ENCODE data around the gene ATP2A1.
"Not testable (repeated sequence)": the region's sequence is repeated elsewhere in the genome, so short reads cannot be mapped to it uniquely, and the experiment has no call there.

Gene ATP2A1

DNA sequence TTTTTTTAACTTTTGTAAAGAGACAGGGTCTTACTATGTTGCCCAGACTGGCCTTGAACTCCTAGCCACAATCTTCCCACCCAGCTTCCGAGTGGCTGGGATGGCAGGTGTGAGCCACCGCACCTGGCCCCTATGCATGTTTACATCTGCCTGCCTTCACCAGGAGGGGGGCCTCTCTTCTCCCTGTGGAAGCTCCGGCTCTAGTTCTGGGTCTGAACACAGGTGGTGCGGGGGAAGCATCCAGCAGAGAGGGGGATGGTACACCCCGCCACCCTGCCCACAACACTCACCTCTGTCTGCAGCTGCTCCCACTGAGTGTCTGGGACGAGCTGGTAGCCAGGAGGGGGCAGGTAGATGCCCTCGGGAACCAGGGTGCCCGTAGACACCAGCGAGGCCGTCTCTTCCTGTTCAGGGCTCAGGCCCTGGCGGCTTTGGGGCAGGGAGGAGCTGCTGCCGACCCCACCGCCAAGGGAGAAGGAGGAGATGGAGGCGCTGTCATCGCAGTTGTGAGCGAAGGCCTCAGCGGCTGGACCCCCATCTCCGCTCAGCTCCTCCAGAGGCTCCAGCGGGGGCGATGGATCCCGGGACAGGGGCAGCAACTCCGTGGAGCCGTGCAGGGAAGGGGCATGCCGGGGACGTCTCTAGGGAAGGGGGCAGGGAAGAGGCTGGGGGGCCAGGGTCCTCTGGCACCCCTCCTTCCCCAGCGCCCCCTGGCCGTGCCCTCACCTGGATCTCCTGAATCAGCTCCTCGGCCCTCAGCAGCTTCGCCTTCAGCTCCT lies 35.8 kb downstream of the ATP2A1 start:
- DNase-seq: no peak

GRCh38 chr16:28915181-28915580 lies 36.9 kb downstream of the ATP2A1 start:
- no peak for DNase-seq

DNA sequence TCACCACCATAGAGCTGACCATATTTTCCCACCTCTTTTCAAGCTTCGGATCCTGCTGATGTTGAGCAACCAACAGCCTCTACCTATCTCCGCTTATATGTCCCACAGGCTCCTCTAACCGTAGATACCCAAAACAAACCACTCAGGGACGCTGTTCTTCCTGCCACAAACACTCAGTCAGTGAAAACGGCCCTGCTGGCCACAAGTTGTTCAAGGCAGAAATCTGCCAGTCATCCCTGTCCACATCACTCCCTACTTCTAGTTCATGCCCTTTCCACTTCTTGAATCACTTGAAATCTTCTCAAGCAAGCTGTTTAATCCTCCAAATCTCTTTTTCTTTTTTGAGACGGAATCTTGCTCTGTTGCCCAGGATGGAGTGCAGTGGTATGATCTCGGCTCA lies 38.8 kb downstream of the ATP2A1 start:
- DNase-seq: no peak

DNA sequence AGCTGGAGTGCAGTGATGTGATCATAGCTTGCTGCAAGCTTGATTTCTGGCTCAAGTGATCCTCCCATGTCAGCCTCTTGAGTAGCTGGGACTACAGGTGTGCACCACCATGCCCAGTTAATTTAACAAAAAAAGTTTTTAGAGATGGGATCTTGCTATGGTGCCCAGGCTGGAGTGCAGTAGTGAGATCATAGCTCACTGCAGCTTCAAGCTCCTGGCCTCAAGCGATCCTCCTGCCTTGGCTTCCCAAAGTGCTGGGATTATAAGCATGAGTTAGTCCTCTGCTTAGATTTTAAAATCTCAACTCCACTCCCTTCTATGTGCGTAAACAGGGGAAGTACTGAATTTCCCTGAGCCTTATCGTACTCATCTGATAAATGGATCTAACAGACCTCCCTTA lies 40.4 kb downstream of the ATP2A1 start:
- DNase-seq: no peak

DNA sequence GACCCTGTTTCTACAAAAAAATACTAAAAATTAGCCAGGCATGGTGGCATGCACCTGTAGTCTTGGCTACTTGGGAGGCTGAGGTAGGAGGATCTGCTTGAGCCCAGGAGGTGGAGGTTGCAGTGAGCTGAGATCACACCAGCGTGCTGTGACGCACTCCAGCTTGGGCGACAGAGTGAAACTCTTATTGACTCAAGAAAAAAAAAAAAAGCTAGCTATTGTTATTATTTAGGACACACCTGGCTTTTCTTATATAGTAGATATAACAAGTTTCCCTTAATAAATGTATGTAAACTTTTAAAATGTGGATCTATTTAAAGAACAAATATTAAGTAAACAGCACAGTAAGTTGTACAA lies 44.9 kb downstream of the ATP2A1 start:
- no peak for DNase-seq

DNA sequence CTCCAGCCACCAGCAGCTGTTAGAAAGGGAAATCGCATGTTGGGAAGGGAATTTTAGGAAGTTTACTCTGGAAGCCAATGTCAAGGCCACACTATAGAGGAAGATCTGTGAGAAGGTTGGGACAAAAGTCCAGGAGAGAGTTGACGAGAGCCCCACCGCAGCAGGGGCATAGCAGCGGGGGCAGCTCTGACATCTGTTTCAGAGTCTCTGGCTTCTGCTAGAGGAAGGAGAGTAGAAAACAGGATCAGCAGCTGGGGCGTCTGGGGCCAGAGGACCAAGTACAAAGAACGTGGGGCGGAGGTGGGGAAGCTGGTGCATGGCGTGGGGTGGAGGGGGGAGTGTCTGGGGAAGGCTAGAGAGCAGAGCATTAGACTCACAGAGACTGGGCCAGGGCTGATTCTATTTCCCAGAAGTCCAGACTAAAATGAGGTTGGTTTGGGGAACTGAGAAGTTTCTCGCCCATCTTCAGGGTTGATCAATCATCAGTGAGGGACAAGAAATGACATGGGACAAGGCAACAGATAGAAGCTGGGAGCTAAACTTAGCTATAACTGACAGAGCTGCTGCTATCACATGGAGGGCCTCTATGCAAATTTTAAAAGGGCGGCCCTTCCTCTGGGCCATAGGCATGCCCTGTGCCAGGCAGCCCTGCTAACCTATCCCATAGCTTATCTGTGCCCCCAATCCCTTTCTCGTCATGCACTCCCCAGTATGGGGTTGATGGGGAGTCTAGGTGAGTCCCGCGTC lies 45.5 kb downstream of the ATP2A1 start:
- no peak for DNase-seq

GRCh38 chr16:28924399-28924761 lies 46.1 kb downstream of the ATP2A1 start:
- DNase-seq: no peak

DNA sequence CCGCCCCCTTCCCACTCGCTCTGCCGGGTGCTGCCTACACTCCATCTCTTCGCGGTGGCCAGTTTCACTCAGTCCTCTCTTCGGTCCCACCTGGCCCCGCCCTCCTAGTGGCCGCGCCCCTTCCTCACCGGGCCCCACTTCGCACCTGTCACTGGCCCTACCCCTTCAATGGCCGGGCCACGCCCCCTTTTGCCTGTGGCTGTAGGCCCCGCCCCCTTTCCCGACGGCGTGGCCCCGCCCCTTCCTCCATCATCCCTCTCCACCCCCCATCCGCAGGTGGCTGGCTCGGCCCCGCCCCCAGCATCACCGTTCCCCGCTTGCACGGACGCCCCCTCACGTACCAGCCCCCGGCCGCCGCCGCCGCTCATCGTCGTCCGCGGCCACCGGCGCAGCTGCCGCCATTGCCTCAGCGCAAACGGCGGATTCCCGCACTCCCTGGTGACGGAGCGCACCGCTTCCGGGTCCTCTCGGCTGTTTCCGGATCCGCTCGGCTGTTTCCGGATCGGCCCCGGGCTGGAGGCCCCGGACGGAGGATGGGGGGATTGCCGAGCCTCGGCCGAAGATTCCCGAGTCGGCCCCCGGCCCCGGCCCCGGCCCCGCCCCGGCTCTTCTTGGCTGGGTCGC lies 46.6 kb downstream of the ATP2A1 start, which contains the start of gene RABEP2:
RABEP2 (minus strand) TSS at position 477 of the 624 bp plus-strand sequence; CDS start at position 402, 75 bp downstream.
- DNase-seq: peak; percentile 90

- DNase-seq: peak; percentile 62
These were observed 47.3 kb downstream of the ATP2A1 start for GRCh38 chr16:28925386-28926228.

GRCh38 chr16:28926284-28926683 lies 48.0 kb downstream of the ATP2A1 start:
- not testable (repeated sequence) for DNase-seq

DNA sequence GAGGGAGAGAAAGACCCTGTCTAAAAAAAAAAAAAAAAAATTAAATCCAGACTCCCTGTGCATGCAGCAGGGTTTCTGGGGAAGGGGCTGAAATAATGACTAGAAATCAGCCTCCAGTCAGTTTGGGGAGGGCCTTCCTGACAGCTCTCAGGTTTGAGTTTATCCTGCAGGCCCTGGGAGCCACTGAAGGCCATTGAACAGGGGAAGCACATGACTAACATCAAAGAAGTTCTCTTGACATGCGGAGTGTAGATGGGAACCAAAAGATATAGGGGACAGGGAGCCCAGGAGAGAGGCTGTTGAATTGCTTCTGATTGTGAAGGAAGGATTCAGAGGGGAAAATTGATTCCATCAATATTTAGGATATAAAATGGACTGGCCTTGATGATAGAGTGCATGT lies 49.5 kb downstream of the ATP2A1 start:
- DNase-seq: no peak

- DNase-seq: no peak
These were observed 51.9 kb downstream of the ATP2A1 start for GRCh38 chr16:28930203-28930602.

GRCh38 chr16:28930652-28931051 lies 52.4 kb downstream of the ATP2A1 start:
- DNase-seq: no peak

- no peak for DNase-seq
These were observed 53.5 kb downstream of the ATP2A1 start, which contains the start of gene CD19 for GRCh38 chr16:28931801-28932225. TSS of gene CD19 (plus strand) at chr16:28931971. CDS start at chr16:28932001, 30 bp downstream.

DNA sequence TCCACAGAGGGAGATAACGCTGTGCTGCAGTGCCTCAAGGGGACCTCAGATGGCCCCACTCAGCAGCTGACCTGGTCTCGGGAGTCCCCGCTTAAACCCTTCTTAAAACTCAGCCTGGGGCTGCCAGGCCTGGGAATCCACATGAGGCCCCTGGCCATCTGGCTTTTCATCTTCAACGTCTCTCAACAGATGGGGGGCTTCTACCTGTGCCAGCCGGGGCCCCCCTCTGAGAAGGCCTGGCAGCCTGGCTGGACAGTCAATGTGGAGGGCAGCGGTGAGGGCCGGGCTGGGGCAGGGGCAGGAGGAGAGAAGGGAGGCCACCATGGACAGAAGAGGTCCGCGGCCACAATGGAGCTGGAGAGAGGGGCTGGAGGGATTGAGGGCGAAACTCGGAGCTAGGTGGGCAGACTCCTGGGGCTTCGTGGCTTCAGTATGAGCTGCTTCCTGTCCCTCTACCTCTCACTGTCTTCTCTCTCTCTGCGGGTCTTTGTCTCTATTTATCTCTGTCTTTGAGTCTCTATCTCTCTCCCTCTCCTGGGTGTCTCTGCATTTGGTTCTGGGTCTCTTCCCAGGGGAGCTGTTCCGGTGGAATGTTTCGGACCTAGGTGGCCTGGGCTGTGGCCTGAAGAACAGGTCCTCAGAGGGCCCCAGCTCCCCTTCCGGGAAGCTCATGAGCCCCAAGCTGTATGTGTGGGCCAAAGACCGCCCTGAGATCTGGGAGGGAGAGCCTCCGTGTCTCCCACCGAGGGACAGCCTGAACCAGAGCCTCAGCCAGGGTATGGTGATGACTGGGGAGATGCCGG lies 54.3 kb downstream of the ATP2A1 start:
- DNase-seq: no peak

- no peak for DNase-seq
These were observed 54.9 kb downstream of the ATP2A1 start for GRCh38 chr16:28933171-28933570.

GRCh38 chr16:28935346-28935745 lies 57.1 kb downstream of the ATP2A1 start:
- no peak for DNase-seq

GRCh38 chr16:28935924-28936783 lies 57.9 kb downstream of the ATP2A1 start:
- peak; percentile 77 for DNase-seq

- DNase-seq: no peak
These were observed 58.5 kb downstream of the ATP2A1 start for GRCh38 chr16:28936784-28937155.

DNA sequence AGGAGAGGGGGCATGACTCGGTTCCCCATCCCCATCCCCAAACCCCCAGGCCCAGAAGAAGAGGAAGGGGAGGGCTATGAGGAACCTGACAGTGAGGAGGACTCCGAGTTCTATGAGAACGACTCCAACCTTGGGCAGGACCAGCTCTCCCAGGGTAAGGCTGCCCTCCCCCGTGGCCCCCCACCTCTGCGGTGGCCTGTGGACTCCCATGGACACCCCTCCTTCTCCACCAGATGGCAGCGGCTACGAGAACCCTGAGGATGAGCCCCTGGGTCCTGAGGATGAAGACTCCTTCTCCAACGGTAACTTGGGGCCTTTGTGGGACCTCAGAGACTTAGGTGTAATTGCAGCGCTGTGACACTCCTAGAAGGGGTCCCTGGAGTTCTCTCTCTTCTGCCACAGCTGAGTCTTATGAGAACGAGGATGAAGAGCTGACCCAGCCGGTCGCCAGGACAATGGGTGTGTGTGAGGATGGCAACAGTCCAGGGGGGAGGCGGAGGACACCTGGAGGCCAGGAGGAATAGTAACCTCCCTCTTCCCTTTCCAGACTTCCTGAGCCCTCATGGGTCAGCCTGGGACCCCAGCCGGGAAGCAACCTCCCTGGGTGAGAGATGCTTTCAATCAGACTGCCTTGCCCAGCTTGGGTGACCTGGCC lies 59.1 kb downstream of the ATP2A1 start:
- no peak for DNase-seq

All from activated CD4-positive, alpha-beta T cell treated with anti-CD3 and anti-CD28 coated beads for 1 hour (primary cell).